Measurements from ENCODE around the gene LRRC31. TPM values are rescaled to one million over a fixed set of nuclear protein-coding genes. Genes with fewer than 3 reads are reported as not detected.

The LRRC31 gene
- total and polyA plus RNA-seq, 2 of the 8 experiments (the other 6 are each of a cell fraction or from before 2014, with no cell fraction given) = not detected

- Histone ChIP-seq H3K14ac (ENCODE audit: insufficient read length) (no peak overlapping the region), H2BK12ac (ENCODE audit: low read depth, low read length) (no peak overlapping the region), H4K5ac (ENCODE audit: insufficient read length, low read depth, low read length) (no peak overlapping the region), H3K27me3 (replicated peaks in 1 of 4; ENCODE audit: control insufficient read depth in 3 of 4, extremely low read depth in 1 of 4, insufficient read depth in 3 of 4, low read length in 3 of 4) (no peaks in the 10 kb centered on the region), H3K23me2 (ENCODE audit: low read depth, low read length) (no peaks in the 10 kb centered on the region; the same call in 1 of the 2 replicates), H2BK15ac (ENCODE audit: low read length) (no peak overlapping the region), H2AK5ac (ENCODE audit: low read depth, low read length) (no peak overlapping the region), H3K4me1 (replicated peaks in 1 of 4; ENCODE audit: control insufficient read depth in 3 of 4, insufficient read depth in 4 of 4, low read length in 3 of 4) (peaks cover 2 to 5% (median 4%) of the 10 kb centered on the region in 4 experiments; a peak in 5 of 7 replicates), H3K56ac (replicated peaks; ENCODE audit: insufficient read length, low read depth, low read length) (no peak overlapping the region), H3K4me3 (ENCODE audit: extremely low read depth in 1 of 4, insufficient read depth in 2 of 4, low read depth in 3 of 4, low read length in 4 of 4) (no peak overlapping the region), H3K4me2 (ENCODE audit: insufficient read depth in 1 of 2, low read depth in 2 of 2, low read length in 2 of 2) (no peak overlapping the region), H4K8ac (ENCODE audit: extremely low read depth, insufficient read depth, low read length) (no peak overlapping the region), H4K91ac (replicated peaks; ENCODE audit: insufficient read length, low read length) (no peak overlapping the region), H3K4ac (replicated peaks; ENCODE audit: insufficient read length, low read depth, low read length) (no peak overlapping the region), H3K9me3 (ENCODE audit: insufficient read depth in 2 of 2, low read depth in 1 of 2, low read length in 1 of 2) (no peaks in the 10 kb centered on the region), H2BK5ac (ENCODE audit: low read depth, low read length) (no peak overlapping the region), H4K20me1 (replicated peaks in 1 of 2; ENCODE audit: control insufficient read depth in 1 of 2, insufficient read depth in 2 of 2, low read length in 2 of 2) (no peaks in the 10 kb centered on the region), H3K27ac (ENCODE audit: low read depth, low read length) (no peak overlapping the region), H2BK120ac (replicated peaks; ENCODE audit: low read depth, low read length) (no peak overlapping the region), H3K23ac (ENCODE audit: insufficient read length) (no peak overlapping the region), H3K18ac (ENCODE audit: extremely low read depth, low read length) (no peak overlapping the region), H3K36me3 (ENCODE audit: control insufficient read depth in 2 of 4, insufficient read depth in 4 of 4, low read length in 3 of 4) (no peaks in the 10 kb centered on the region), H2AFZ (ENCODE audit: low read length) (no peak overlapping the region), H3K9ac (replicated peaks in 1 of 4; ENCODE audit: extremely low read depth in 1 of 4, low read depth in 3 of 4, low read length in 3 of 4) (no peak overlapping the region), H3K79me2 (ENCODE audit: control insufficient read depth in 1 of 2, insufficient read depth in 2 of 2, low read length in 2 of 2) (no peaks in the 10 kb centered on the region), H2BK20ac (ENCODE audit: low read length) (no peak overlapping the region), H3K79me1 (ENCODE audit: low read depth, low read length) (no peaks in the 10 kb centered on the region)
- FAIRE-seq = peak; percentile 70
- ChIA-PET CTCF (ENCODE audit: partially characterized antibody) (interaction anchor here (0.7 to 6.1 kb wide), 17 partner anchors 10 to 215 kb away, joined by 3 to 37 read pairs (median 3); partner anchors contain the start of gene SEC62), POLR2A (ENCODE audit: partially characterized antibody) (no interaction called here)
- DNase-seq (ENCODE audit: low read depth in 1 of 2, low spot score in 2 of 2) = peak; percentile 58 to 87
- TF ChIP-seq CTCF (IDR thresholded peaks at IDR 0.05; ENCODE audit: control extremely low read depth in 1 of 3, insufficient read depth in 1 of 3, low read depth in 1 of 3, low read length in 3 of 3) (peak; percentile 62 to 95 (median 78)), SRF (IDR thresholded peaks at IDR 0.05; ENCODE audit: low read depth, low read length) (no peak), TEAD4 (IDR thresholded peaks at IDR 0.05; ENCODE audit: low read depth, low read length) (peak; percentile 25; the same call in 1 of the 2 replicates), RAD21 (IDR thresholded peaks at IDR 0.05 in 1 of 2, conservative IDR thresholded peaks at IDR 0.05 in 1 of 2; ENCODE audit: low read depth in 2 of 2, low read length in 2 of 2) (peak; percentile 93 to 96)
- 13% methylated on average over 6 of the region's 6 CpGs; no CpG with 5 or more reads in 1 of the 2 experiments for WGBS, 2 experiments (ENCODE audit: extremely low coverage in 1 of 2, insufficient coverage in 1 of 2, insufficient read length in 1 of 2, insufficient replicate concordance in 2 of 2, low coverage in 1 of 2, low lambda C conversion rate in 2 of 2, missing lambda C conversion rate in 1 of 2)
Measured at GRCh38 chr3:169863458-169863899, 6.3 kb downstream of the LRRC31 start.
